ENCODE results near the gene EPHA7. TPM values are rescaled to one million over a fixed set of nuclear protein-coding genes. Genes with fewer than 3 reads are reported as not detected.

Gene EPHA7
- total RNA-seq, 4 donors from 2014 or later = under 0.01 to 0.39 (median 0.21) TPM

GRCh38 chr6:93293872-93294271, 125.5 kb downstream of the EPHA7 start:
- no peak overlapping the region for H3K27ac ChIP-seq
- 91 to 92% methylated on average over 6 of the region's 6 CpGs for WGBS, 2 donors
- H3K4me3 ChIP-seq (replicated peaks in 1 of 3) = no peak overlapping the region
- no peaks in the 10 kb centered on the region for H3K36me3 ChIP-seq
- DNase-seq = no peak
- intact Hi-C loops (cut with DNase I) = no loop called here
- H3K4me1 ChIP-seq = no peaks in the 10 kb centered on the region
- no peak for TF ChIP-seq POLR2A (IDR thresholded peaks at IDR 0.05)
- no peak for TF ChIP-seq CTCF (IDR thresholded peaks at IDR 0.05)
- H3K27me3 ChIP-seq = no peaks in the 10 kb centered on the region
- no peaks in the 10 kb centered on the region for H3K9me3 ChIP-seq

- DNase-seq = no peak
- H3K27ac ChIP-seq = no peak overlapping the region
- no peaks in the 10 kb centered on the region for H3K9me3 ChIP-seq
- WGBS, 2 donors = 86 to 89% methylated on average over 4 of the region's 4 CpGs
- no peak for TF ChIP-seq CTCF (IDR thresholded peaks at IDR 0.05)
- TF ChIP-seq POLR2A (IDR thresholded peaks at IDR 0.05) = no peak
- intact Hi-C loops (cut with DNase I) = no loop called here
- no peaks in the 10 kb centered on the region for H3K4me1 ChIP-seq
- no peaks in the 10 kb centered on the region for H3K36me3 ChIP-seq
- no peaks in the 10 kb centered on the region for H3K27me3 ChIP-seq
- H3K4me3 ChIP-seq (replicated peaks in 1 of 3) = no peak overlapping the region
Observed at GRCh38 chr6:93293460-93293859, 125.9 kb downstream of the EPHA7 start.

DNA sequence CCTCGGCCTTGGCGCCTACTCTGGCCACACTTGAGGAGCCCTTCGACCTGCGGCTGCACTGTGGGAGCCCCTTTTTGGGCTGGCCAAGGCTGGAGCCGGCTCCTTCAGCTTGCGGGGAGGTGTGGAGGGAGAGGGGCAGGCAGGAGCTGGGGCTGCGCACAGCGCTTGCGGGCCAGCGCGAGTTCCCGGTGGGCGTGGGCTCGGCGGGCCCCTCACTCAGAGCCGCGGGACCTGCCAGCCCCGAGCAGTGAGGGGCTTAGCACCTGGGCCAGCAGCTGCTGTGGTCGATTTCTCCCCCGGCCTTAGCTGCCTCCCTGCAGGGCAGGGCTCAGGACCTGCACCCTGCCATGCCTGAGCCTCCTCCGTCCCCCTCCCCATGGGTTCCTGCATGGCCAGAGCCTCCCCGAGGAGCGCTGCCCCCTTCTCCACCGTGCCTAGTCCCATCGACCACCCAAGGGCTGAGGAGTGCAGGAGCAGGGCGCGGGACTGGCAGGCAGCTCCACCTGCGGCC, 136.8 kb downstream of the EPHA7 start:
- intact Hi-C loops (cut with DNase I) = no loop called here
- Histone ChIP-seq H3K4me3 (replicated peaks in 1 of 3) (no peak overlapping the region), H3K27me3 (no peaks in the 10 kb centered on the region), H3K4me1 (no peaks in the 10 kb centered on the region), H3K9me3 (no peaks in the 10 kb centered on the region), H3K36me3 (no peaks in the 10 kb centered on the region), H3K27ac (no peak overlapping the region)
- 96% methylated on average over 20 to 27 of the region's 28 CpGs for WGBS, 2 donors
- TF ChIP-seq CTCF (IDR thresholded peaks at IDR 0.05) (no peak), POLR2A (IDR thresholded peaks at IDR 0.05) (no peak)
- no peak for DNase-seq

DNA sequence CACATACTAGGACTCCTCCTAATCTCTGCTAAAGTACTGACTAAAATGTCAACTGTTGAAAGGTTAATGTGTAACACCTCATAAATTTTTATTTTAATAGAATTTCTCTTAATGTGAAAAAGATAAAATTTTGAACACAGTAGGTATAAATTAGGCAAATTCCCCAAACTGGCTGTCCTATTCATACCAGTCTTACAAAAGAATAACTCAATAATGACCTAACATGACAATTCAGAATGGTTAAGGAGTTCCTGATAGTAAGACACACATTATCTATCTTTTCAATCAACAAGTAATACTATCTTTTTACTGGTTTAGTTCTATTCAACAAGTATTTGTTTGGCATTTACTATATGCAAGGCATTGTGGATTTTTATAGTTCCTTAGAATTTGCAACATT, 141.1 kb downstream of the EPHA7 start:
- intact Hi-C loops (cut with DNase I) = no loop called here
- TF ChIP-seq CTCF (IDR thresholded peaks at IDR 0.05) (no peak), POLR2A (IDR thresholded peaks at IDR 0.05) (no peak)
- H3K36me3 ChIP-seq = no peaks in the 10 kb centered on the region
- H3K4me1 ChIP-seq = no peaks in the 10 kb centered on the region
- no peak overlapping the region for H3K27ac ChIP-seq
- H3K4me3 ChIP-seq (replicated peaks in 1 of 3) = no peak overlapping the region
- no peak for DNase-seq
- no peaks in the 10 kb centered on the region for H3K27me3 ChIP-seq
- H3K9me3 ChIP-seq = no peaks in the 10 kb centered on the region

- WGBS, 2 donors = 76 to 82% methylated on average over 2 of the region's 2 CpGs
- Histone ChIP-seq H3K36me3 (no peaks in the 10 kb centered on the region), H3K4me3 (replicated peaks in 1 of 3) (no peak overlapping the region), H3K4me1 (no peaks in the 10 kb centered on the region), H3K27ac (no peak overlapping the region), H3K27me3 (no peaks in the 10 kb centered on the region), H3K9me3 (no peaks in the 10 kb centered on the region)
- intact Hi-C loops (cut with DNase I) = no loop called here
- TF ChIP-seq POLR2A (IDR thresholded peaks at IDR 0.05) = no peak
- no peak for TF ChIP-seq CTCF (IDR thresholded peaks at IDR 0.05)
- no peak for DNase-seq
Observed at GRCh38 chr6:93272896-93273295, 146.5 kb downstream of the EPHA7 start.

Measured in thyroid gland (tissue), 4 donors.